HEK293 (cell line): ENCODE results near the gene DPH2.

ENCODE experiments used
- CTCF ChIP-seq: fragments of 450-650 bp; formaldehyde crosslinking; IDR thresholded peaks from 2 replicates; pipeline ENCODE4 v1.5.1; 2016; ENCODE audit warnings: missing biosample characterization, missing genetic modification characterization
- PATZ1 ChIP-seq: fragments of 450-650 bp; formaldehyde crosslinking; IDR thresholded peaks from 2 replicates; pipeline ENCODE4 v1.5.1; 2016; ENCODE audit warnings: missing biosample characterization, missing genetic modification characterization
- PBX3 ChIP-seq: sonication (generic); formaldehyde crosslinking; IDR thresholded peaks from 2 replicates; pipeline ENCODE4 v1.8.1; 2022; ENCODE audit warnings: mild to moderate bottlenecking, moderate library complexity, missing genetic modification reagents
- SP3 ChIP-seq: fragments of 450-650 bp; formaldehyde crosslinking; IDR thresholded peaks from 2 replicates; pipeline ENCODE4 v1.5.1; 2016; ENCODE audit warnings: missing biosample characterization, missing genetic modification characterization
- ZBTB20 ChIP-seq: fragments of 450-650 bp; formaldehyde crosslinking; IDR thresholded peaks from 2 replicates; pipeline ENCODE4 v1.5.1; 2016; ENCODE audit warnings: missing biosample characterization, missing genetic modification characterization
- ZBTB7A ChIP-seq: fragments of 450-650 bp; formaldehyde crosslinking; IDR thresholded peaks from 2 replicates; pipeline ENCODE4 v1.5.1; 2016; ENCODE audit warnings: low read depth, missing biosample characterization, missing genetic modification characterization
- ZNF121 ChIP-seq: fragments of 450-650 bp; formaldehyde crosslinking; IDR thresholded peaks from 2 replicates; pipeline ENCODE4 v1.5.1; 2016; ENCODE audit warnings: missing biosample characterization, missing genetic modification characterization

DNA sequence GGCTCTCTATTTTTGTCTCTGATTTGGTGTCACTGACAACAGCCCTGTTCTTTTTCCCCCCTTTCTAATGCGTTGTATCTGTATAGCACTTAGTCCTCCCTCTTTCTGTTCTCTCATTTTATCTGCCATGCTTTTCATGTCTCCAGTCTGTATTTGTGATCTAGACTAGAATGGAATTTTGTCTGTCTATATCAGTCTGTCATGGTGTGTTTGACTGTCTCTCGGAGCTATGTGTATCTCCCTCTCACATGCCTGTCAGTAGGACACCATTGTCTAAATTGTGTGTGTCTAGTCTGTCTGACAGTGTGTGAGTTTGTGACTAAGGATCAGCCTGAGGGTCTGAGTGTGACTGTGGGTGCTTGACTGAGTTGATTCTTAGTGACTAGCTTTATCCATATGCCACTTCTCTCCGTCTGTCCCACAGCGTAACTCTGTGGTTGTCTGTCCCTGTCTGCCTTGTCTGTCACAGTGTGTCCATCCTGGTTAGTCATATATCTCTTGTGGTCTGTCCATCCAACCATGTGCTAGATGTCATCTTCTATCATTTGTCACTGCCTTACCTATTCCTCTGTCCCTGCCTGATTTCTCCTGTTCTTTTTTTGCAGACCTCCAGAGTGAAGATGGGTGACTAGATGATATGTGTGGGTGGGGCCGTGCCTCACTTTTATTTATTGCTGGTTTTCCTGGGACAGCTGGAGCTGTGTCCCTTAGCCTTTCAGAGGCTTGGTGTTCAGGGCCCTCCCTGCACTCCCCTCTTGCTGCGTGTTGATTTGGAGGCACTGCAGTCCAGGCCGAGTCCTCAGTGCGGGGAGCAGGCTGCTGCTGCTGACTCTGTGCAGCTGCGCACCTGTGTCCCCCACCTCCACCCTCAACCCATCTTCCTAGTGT, 7.8 kb downstream of the DPH2 start:
- TF ChIP-seq PATZ1 (tag by site-specific recombination): no peak
- no peak for TF ChIP-seq SP3 (tag by site-specific recombination)
- no peak for TF ChIP-seq ZBTB20 (tag by site-specific recombination)
- TF ChIP-seq PBX3: no peak
- TF ChIP-seq ZBTB7A (tag by site-specific recombination): no peak
- TF ChIP-seq CTCF (tag by site-specific recombination): no peak
- no peak for TF ChIP-seq ZNF121
